ENCODE results near the gene PROP1.
"Not testable (repeated sequence)": the region's sequence is repeated elsewhere in the genome, so short reads cannot be mapped to it uniquely, and the experiment has no call there.

PROP1 gene

GRCh38 chr5:177945145-177945544 lies 50.9 kb downstream of the PROP1 start:
- DNase-seq (ENCODE audit: low spot score), result not testable (repeated sequence)

GRCh38 chr5:177943805-177944736 lies 52.0 kb downstream of the PROP1 start:
- not testable (repeated sequence) for DNase-seq (ENCODE audit: low spot score)

DNA sequence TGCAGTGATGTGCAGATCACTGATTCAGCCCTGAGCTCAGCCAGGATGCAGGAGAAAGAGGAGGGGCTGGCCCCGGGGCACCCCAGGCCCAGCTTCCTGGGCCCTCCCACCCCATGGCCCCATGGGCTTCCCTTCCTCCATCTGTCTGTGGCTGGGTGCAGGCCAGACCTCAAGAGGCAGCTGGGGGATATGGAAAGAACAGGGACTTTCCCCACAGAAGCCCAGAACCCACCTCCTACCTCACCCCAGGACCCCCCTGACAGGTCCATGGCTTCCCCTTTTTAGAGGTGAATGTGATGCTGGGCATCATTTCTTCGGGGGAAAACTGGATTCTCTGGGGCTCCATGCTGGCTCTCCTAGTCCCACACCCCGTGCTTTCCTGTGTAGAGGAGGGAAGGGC lies 53.1 kb downstream of the PROP1 start:
- DNase-seq (ENCODE audit: low spot score), result not testable (repeated sequence)
